Forelimb muscle (tissue), 1 donor: ENCODE measurements around the gene DNAJC8. TPM values are rescaled to one million over a fixed set of nuclear protein-coding genes. Genes with fewer than 3 reads are reported as not detected.

ENCODE experiments used
- DNase-seq: peaks from one replicate; pipeline ENCODE4 v3.0.0-alpha.2; 2013; ENCODE audit warnings: low read depth
- polyA plus RNA-seq: library from polyadenylated mRNA; unstranded; fragments of 120-200 nt; gene quantifications from one replicate; pipeline ENCODE4 v1.2.1, GENCODE V29; 2013; ENCODE audit not compliant: insufficient read length

DNAJC8 gene
- polyA plus RNA-seq, 1 donor, result 76.7 TPM

DNA sequence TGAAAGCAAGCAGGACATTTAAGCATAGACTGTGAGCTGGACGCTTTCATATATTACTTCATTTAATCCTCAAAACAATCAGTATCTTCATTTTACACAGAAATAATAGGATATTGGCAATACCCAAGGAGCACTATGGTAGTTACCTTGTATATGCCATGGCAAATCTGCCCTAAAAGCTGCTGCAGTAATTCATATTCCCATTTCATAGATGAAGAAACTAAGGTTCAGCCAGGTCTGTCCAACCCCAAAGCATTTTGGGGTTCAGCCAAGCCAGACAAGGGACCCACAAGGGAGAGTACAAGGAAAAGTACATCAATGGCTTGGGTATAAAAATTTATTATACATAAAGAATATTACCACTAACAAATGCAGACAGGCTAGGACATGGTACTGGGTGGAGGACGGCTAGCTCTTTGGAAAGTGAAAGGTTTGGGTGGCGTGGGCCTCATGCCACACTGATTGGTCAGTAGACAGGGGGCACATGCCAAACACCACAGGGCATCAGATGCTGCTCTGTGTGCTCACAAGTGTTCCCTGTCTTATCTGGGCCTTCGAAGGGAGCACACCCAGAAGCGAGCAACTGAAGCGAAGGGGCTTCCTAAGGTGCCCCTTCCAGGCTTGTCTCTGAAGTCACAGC is 32.5 kb downstream of the DNAJC8 start:
- DNase-seq, result no peak

DNA sequence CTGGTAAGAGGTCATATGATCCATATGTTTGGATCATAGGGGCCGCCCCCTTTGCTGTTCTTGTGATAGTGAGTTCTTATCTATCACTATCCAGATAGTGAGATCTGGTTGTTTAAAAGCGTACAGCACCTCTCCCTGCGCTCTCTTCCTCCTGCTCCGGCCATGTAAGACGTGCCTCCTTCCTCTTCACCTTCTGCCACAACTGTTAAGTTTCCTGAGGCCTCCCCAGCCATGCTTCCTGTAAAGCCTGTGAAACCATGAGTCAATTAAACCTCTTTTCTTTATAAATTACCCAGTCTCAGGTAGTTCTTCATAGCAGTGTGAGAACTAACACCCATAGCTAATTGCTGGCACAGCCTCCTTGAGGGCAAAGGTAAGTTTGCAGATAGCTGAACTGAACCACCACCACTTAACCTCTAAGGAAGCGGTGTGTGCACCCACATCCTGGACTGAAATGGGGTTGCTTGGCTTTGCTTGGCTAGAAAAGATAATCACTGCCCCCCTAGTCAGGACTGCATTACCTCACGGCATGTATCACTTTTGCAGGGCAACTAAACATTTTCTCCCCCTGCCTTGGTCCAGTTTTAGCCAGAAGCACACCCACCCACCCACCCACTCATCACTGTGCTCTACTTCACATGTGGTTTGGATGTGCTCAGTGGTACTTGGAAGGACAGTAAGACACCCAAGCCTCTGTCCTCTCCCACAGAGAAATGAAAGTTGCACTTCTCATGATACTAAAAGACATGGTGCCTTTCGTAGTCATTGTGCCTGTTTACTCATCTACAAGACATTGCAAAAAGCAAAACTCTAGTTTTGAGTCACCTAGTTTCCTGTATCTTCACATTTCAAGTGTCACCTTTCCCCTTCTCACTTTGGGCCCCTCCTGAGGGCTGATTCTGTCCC is 33.2 kb downstream of the DNAJC8 start:
- no peak for DNase-seq

DNA sequence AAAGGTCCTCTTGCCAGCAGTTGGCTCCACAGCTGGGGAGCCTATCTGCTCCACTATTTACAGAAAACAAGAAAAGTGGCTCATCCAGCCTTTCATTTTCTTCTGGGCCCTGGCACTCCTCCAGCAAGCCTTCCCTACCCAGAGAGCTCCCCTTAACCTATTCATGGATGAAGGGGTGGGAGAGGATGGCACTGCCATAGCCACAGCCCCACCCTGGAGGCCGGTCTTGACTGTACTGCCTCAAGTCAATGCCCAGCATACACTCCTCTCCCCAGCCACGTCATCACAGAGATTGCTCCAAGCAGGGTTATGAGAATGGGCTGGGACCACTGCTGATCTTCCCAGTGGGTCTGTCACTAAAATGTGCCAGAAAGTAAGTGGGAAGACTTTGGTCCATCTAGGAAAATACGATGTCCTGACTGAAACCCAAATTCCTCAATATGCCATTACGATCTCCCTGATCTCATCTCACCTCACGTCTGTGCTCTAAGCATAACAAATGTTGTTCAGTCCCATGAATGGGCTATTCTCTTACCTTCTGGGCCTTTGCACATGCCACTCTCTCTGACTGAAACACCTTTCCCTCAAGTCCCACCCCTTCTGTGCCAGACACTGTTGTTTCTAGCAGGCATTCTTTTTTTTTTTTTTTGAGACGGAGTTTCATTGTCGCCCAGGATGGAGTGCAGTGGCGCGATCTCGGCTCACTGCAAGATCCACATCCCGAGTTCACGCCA is 35.0 kb downstream of the DNAJC8 start:
- no peak for DNase-seq

DNA sequence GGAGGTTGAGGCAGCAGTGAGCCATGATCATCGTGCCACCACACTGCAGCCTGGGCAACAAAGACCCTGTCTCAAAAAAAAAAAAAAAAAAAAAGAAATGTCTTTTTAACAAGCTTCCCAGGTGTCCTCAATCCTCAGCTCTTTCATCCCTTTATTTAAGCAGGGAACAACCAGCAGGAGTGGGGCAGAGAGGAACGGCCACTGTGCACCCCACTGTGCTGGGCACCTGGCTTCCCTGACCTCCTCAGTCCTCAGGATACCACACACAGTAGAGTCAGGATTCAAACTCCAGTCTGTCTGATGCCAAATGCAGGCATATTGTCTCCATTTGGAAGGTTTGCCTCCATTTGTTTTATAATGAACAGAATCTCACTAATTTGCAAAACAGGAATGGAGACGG is 36.5 kb downstream of the DNAJC8 start:
- no peak for DNase-seq

DNA sequence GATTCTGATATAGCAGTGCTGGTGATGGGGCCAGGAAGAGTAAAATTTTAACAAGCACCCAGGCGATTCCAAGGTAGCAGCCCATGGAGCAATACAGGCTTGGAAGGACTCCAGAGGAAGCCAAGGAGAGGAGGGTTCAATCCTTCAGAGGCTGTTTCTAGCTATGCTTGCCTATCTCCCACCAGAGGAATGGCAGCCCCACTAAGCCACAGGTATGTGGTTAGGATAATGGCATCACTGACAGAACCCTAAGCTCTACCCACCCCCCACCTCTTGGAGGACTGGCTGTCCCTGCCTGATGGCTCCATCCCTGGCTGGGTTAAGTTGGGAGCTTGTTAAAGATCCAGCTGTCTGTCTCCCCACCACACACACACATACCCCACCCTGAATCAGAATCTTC is 37.0 kb downstream of the DNAJC8 start:
- no peak for DNase-seq

DNA sequence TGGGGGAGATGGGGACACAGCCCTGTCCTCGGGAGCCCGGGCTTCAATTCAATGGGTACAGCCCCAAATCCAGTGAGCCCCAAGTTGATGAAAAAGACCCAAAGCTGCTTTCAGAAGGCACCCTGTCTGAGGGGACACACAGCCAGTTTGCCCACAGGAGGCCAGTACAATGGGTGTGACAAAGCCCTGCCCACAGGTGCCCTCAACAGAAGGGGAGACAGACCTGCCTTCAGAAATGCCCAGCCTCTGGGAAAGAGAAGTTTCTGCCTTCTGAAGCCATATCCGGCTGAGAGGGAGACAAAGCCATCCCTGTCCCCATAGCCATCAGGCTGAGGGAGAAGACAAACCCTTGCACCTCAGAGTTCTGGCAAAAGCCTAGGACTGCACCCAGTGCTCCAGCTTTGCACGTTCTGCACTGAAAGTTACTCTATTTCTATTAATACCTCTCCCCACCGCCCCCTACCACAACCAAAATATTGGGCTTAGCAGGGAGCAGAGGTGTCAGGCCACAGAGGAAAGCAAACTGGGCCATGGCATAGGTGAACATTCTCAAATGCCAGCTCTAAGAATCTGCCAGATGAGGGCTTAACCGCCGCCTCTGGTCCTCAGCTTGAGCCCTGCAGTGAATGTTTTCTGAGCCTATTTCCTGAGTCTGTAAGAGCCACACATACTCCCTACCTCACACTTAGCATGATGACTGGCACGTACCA is 38.3 kb downstream of the DNAJC8 start:
- no peak for DNase-seq

DNA sequence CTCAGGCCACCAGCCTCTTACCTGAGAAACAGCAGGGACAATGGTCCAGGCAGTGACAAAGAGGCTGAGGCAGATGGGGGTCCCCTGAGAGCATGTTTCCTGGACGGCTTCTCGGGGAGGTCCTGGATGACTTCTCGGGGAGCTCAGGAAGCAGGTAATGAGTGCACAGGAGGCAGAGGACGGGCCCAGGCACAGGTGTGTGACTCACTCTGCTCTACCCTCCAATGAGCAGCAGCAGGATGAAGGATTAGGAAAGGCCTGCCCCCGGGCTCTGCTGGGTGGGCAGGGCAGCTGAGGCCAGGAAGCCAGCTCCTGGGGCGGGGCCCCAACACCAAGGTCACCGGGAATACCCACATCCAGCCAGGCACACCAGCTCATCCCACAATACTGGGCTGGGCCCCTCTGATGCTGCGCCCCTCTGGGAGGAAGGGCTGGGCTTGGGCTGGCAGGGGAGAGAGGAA is 39.1 kb downstream of the DNAJC8 start:
- no peak for DNase-seq

DNA sequence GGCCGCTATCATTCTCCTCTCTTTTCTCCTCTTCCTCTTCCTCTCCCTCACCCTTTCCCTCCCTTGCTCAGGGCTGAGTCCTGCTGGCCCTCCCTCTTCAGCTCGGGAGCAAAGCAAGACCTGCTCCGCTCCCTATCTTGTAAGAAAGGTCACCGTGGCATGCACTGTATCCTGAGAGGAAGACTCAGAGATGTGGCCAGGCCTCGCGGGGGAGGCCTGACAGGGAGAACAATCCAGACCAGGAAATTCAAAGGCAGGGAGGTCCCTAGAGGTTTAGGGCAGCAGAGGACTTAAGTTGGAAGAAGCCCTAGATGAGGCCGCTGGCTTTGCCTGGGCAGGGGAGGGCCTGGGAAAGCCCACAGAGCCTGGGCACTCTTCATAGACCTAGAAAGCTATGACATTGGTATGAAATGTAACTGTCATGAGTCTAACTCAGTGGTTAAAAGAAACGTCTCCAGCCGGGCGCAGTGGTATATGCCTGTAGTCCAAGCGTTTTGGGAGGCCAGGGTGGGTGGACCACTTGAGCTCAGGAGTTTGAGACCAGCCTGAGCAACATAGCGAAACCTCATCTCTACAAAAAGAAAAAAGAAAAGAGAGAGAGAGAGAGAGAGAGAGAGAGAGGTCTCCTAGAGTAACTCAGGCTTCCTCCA is 41.7 kb downstream of the DNAJC8 start:
- no peak for DNase-seq

DNA sequence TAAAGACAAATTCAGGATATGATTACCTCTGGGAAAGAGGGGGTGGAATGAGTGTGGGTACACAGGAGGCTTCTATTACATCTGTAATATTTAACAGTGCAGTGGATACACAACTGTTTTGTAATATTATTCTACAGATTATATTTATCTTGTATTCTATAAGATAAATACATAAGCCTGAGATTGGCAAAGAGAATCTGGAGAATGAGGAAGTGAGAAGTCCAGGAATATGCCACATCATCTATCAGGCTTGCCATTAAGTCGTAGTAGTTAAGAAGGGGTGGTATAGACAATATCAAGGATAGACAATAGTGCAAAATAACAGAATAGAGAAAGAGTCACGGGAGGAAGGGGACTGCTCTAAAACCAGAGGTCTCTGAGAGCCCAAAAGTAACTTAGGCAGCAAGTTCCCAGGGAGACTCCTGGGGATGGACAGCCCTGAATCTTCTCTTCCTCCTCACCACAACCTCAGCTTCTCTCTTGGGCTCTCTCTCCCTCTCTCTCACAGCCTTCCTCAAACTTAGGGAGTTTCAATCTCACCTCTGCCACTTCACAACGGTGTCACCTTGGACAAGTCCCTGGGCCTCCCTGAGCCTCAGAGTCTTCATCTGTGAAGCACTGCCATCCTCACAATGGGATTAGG is 42.4 kb downstream of the DNAJC8 start:
- DNase-seq, result no peak

DNA sequence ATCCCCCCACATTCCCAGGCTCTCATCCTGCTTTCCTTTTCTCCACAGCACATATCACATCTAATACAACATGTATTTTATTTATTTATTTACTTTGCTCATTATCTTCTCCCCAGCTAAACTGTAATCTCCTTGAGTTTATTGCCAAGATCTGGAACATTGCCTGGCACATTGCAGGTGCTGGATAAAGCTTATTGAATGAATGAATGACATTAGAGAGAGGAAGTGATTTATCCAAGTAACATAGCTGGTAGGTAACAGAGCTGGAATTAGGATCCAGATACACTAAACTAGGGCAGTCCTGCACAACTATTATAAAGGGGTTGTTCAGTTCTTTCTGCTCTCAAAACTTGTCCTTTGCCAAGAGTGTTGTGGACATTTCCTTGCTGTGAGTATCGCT is 47.8 kb downstream of the DNAJC8 start:
- DNase-seq, result no peak

DNA sequence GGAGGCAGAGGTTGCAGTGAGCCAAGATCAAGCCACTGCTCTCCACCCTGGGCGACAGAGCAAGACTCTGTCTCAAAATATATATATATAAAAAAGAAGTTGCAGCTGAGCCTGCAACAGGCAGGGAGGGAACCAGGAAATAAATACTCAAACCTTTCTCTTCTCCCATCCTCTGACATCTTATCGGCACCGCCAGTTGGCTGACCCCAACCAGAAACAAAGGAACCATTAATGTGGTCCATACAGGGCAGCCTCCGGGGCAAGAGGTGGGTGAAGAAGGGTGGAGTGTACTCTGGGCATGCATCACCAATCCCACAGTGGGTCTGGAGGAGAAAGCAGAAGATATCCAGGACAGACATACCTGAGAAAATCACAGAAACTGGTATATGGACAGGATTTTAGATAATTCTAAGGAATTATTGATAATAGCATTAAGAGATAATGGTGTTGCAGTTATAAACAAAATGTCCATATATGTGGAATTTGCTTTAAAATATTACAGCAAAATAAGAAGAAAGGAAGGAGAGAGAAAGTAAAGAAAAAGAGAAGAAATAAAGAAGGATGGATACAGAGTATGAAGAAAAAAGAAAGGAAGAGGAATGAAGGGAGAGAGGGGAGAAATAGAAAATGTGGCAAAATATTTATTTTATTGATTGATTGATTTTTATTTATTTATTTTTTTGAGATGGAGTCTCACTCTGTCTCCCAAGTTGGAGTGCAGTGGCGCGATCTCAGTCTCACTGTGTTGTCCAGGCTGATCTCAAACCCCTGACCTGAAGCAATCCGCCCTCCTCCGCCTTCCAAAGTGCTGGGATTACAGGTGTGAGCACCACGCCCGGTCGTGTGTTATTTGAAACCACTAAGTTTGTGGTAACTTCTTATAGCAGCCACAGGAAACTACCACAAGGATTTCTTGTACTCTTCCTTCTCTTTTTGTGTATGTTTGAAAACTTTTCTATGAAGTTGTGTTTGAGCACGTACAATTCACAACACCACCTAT is 52.2 kb downstream of the DNAJC8 start:
- no peak for DNase-seq

DNA sequence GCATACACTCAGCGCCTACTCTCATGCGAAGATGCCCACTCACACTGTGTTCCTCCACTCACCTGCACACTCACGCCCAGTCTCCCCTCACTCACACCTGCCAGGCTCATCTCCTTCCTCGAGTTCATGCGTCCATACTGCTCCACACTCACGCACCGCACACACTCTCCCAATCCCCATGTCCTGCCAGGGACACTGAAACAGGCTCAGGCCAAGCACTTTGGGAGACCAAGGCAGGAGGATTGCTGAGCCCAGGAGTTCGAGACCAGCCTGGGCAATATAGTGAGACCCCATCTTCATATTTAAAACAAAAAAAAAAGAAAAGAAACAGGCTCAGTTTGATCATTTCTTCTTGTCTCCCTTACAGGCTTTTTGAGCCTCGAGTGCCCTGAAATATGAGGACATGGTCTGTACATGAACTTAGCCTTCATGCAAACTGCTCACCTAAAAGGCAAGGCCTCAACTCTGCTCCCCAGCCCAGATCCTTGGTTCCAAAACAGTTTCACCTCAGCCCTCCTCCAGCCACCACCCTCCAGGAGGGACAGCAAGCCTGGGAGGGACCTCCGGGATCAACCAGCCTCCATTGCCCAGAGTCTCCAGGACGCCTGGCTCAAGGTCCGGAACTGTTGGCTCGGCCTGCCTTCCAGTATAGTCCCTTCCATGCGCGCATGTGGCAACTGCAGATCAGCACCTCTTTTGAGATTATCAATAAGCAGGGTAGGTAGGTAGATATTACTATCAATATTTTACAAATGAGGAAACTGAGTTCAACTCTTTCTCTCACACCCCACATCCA is 53.9 kb downstream of the DNAJC8 start:
- no peak for DNase-seq

DNA sequence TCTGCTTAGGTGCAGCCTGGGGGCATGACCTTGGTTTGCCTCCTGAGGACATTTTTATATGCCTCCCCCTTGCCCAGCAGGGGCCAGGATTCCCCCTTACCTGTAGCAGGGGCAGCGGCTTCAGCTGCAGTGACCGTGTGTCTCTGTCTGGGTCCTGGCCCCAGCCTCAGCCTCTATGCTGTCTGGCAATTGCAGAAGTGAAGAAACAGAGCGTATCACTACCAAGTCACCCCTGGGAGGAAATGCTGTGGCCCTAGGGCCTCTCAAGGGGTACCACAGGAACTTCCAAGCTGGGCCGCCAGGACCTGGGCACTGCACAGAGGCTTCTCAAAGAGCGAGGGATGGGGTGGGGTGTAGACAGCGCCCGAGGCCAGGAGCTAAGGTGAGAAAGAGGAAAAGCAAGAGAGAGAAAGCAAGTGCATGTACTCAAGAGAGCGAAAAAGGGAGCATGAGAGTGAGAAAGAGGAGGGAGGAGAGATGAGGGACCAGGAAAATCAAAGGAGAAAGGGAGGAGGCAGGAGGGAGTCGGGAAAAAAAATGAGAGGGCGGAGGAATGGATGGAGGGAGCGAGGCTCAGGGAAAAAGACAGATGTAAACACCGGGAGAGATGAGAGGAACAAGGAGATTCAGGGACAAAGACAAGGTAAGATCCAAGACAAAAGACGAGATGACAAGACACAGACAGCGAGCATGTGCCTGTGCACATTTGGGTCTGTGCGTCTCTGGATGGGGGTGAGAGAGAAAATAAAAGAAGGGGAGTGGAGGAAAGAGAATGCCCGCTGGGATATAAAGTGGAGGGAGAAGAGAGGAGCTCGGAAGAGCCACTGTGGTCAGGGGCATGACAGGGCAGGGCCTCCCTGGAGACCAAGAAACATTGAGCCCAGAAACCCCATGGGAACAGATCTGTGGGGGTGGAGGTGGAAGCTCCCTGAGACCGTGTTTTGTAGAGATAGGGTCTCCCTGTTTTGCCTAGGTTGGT is 56.0 kb downstream of the DNAJC8 start, which contains the start of gene PTAFR:
TSS of gene PTAFR (minus strand) at position 199 of the 979 bp plus-strand sequence. CDS start 25,669 bp downstream, outside the sequence.
- DNase-seq, result no peak

DNA sequence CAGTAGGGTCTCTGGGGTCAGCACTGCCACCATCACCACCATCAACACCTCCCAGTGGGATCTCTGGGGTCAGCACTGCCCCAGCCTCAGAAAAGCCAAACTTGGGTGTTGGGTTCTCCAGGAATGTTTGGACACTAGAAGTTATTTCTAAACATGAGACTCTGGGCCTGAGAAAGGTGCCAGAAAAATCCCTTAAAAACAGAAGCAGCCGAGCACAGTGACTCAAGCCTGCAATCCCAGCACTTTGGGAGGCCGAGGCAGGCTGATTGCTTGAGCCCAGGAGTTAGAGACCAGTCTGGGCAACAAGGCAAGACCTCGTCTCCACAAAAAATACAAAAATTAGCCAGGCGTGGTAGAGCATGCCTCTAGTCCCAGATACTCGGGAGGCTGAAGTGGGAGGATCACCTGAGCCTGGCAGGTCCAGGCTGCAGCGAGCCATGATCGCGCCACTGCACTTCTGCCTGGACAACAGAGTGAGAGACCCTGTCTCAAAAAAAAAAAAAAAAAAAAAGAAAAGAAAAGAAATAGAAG is 56.8 kb downstream of the DNAJC8 start:
- DNase-seq, result no peak

DNA sequence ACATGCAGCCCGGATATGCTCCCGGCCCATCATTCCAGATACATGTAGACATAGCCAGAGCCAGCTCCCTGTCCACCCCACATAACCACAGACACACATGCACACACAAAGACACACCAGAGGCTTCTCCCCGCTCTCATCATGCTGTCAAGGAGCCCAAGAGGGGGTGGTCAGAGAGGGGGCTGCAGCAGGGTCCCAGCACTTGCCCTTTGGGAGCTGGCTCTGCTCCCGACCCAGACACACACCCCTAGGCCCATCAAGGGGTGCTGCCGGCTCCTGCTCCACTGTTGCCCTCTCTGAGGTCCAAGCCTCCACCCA is 58.9 kb downstream of the DNAJC8 start:
- no peak for DNase-seq

DNA sequence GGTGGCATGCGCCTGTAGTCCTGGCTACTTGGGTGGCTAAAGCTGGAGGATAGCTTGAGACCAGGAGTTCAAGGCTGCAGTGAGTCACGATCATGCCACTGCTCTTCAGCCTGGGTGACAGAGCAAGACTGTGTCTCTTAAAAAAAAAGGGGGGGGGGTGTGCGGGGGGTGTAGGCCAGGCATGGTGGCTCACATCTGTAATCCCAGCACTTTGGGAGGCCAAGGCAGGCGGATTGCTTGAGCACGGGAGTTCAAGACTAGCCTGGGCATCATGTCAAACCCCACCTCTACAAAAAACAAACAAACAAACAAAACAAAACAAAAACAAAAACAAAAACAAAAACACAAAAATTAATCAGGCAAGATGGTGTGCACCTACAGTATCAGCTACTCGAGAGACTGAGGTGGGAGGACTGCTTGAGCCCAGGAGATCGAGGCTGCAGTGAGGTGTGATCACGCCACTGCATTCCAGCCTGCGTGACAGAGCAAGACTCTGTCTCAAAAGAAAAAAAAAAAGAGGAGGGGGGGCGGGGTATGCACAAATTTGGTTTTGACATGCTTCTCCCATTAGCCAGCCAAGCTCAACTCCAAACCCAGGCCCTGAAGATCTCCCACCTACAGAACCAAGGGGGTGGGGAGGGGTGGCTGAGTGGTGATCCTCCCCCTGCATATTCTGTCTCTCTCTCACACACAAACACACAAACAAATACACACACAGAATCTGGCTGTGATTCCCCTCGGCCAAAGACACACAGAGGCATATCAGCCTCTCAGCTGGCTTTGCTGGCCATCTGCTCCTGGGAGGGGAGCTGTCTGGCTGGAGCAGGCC is 59.5 kb downstream of the DNAJC8 start:
- DNase-seq, result no peak
